H1 (cell line): ENCODE data around the gene MEIOSIN. TPM values are rescaled to one million over a fixed set of nuclear protein-coding genes. Genes with fewer than 3 reads are reported as not detected.

Experiments
- CTCF ChIA-PET: fragments of 300-600 bp; sonication (Branson Sonifier 250); formaldehyde crosslinking; loops from one replicate; lab custom pipeline; 2021; ENCODE audit not compliant: partially characterized antibody; lab: Charles Lee
- POLR2A ChIA-PET: fragments of 300-600 bp; sonication (Branson Sonifier 250); formaldehyde crosslinking; loops from one replicate; lab custom pipeline; 2021; ENCODE audit warnings: inconsistent platforms; ENCODE audit not compliant: partially characterized antibody; lab: Charles Lee
- DNase-seq, 2 experiments: peaks; one replicate each; pipeline versions ENCODE4 v3.0.0 to v3.0.0-alpha.2; 2010 to 2022; ENCODE audit warnings: low spot score in 2 of 2, low read depth in 1 of 2, mixed read lengths in 1 of 2
- FAIRE-seq: peaks from 2 replicates; lab custom pipeline; 2011; peaks lifted over from hg19 to GRCh38; lab: Jason Lieb, UNC
- H2AFZ ChIP-seq: 2 replicates; pipeline ENCODE4 v1.8.1; 2012; ENCODE audit warnings: low read length, inconsistent platforms
- H2AK5ac ChIP-seq: 2 replicates; pipeline ENCODE4 v1.6.1; 2013; ENCODE audit warnings: low read depth, low read length
- H2BK120ac ChIP-seq: replicated peaks from 2 replicates; pipeline ENCODE3; 2013; ENCODE audit warnings: low read depth, low read length, inconsistent platforms
- H2BK12ac ChIP-seq: 2 replicates; pipeline ENCODE4 v1.6.1; 2013; ENCODE audit warnings: low read depth, low read length
- H2BK15ac ChIP-seq: 2 replicates; pipeline ENCODE4 v1.6.1; 2013; ENCODE audit warnings: low read length
- H2BK20ac ChIP-seq: 2 replicates; pipeline ENCODE4 v1.6.1; 2013; ENCODE audit warnings: low read length
- H2BK5ac ChIP-seq: 2 replicates; pipeline ENCODE4 v1.6.1; 2013; ENCODE audit warnings: low read depth, low read length
- H3K14ac ChIP-seq: 2 replicates; pipeline ENCODE4 v1.6.1; 2013; ENCODE audit warnings: inconsistent platforms; ENCODE audit not compliant: insufficient read length
- H3K18ac ChIP-seq: 2 replicates; pipeline ENCODE4 v1.6.1; 2013; ENCODE audit warnings: low read length; ENCODE audit errors: extremely low read depth
- H3K23ac ChIP-seq: 2 replicates; pipeline ENCODE4 v1.6.1; 2013; ENCODE audit warnings: inconsistent platforms; ENCODE audit not compliant: insufficient read length
- H3K23me2 ChIP-seq: 2 replicates; pipeline ENCODE4 v1.6.1; 2013; ENCODE audit warnings: low read depth, low read length
- H3K27ac ChIP-seq: 2 replicates; pipeline ENCODE4 v1.6.1; 2011; ENCODE audit warnings: low read depth, low read length, inconsistent platforms
- H3K27me3 ChIP-seq, 4 experiments: replicated peaks in 1 of 4; 1 replicate in 1 of 4; 2 replicates in 3 of 4; pipeline versions ENCODE4 v1.6.1 to v1.8.1; 2011 to 2013; ENCODE audit warnings: low read length in 3 of 4, mild to moderate bottlenecking in 3 of 4, inconsistent platforms in 2 of 4, mixed read lengths in 2 of 4, moderate library complexity in 1 of 4; ENCODE audit not compliant: control insufficient read depth in 3 of 4, insufficient read depth in 3 of 4; ENCODE audit errors: extremely low read depth in 1 of 4
- H3K36me3 ChIP-seq, 4 experiments: 2 replicates each; pipeline versions ENCODE4 v1.6.1 to v1.8.1; 2011 to 2013; ENCODE audit warnings: mild to moderate bottlenecking in 4 of 4, low read length in 3 of 4, moderate library complexity in 2 of 4, control low read depth in 1 of 4, inconsistent platforms in 1 of 4; ENCODE audit not compliant: insufficient read depth in 4 of 4, control insufficient read depth in 2 of 4
- H3K4ac ChIP-seq: replicated peaks from 2 replicates; pipeline ENCODE3; 2013; ENCODE audit warnings: low read length, low read depth, mixed read lengths, inconsistent platforms; ENCODE audit not compliant: insufficient read length
- H3K4me1 ChIP-seq, 4 experiments: replicated peaks in 1 of 4; 1 replicate in 1 of 4; 2 replicates in 3 of 4; pipeline versions ENCODE4 v1.6.1 to v1.8.1; 2011 to 2013; ENCODE audit warnings: low read length in 3 of 4, inconsistent platforms in 2 of 4, mixed read lengths in 1 of 4; ENCODE audit not compliant: insufficient read depth in 4 of 4, control insufficient read depth in 3 of 4
- H3K4me2 ChIP-seq, 2 experiments: 2 replicates each; pipeline versions ENCODE4 v1.6.1 to v1.8.1; 2011 to 2013; ENCODE audit warnings: low read depth in 2 of 2, low read length in 2 of 2, control low read depth in 1 of 2, inconsistent platforms in 1 of 2, mild to moderate bottlenecking in 1 of 2; ENCODE audit not compliant: insufficient read depth in 1 of 2
- H3K4me3 ChIP-seq, 4 experiments: fragments of 200-600, 300-600 bp in 1 of 4; sonication (generic), shearing (Covaris generic), sonication (Bioruptor Twin) in 1 of 4; 2 replicates each; pipeline versions ENCODE4 v1.5.1 to v1.8.1; 2011 to 2016; ENCODE audit warnings: low read length in 4 of 4, low read depth in 3 of 4, control low read depth in 2 of 4, inconsistent platforms in 2 of 4, mild to moderate bottlenecking in 2 of 4, mixed read lengths in 1 of 4, moderate library complexity in 1 of 4; ENCODE audit not compliant: insufficient read depth in 2 of 4; ENCODE audit errors: extremely low read depth in 1 of 4
- H3K56ac ChIP-seq: replicated peaks from 2 replicates; pipeline ENCODE3; 2013; ENCODE audit warnings: low read depth, mild to moderate bottlenecking, mixed read lengths, low read length, inconsistent platforms; ENCODE audit not compliant: insufficient read length
- H3K79me1 ChIP-seq: 2 replicates; pipeline ENCODE4 v1.6.1; 2013; ENCODE audit warnings: low read depth, low read length, control low read depth
- H3K79me2 ChIP-seq, 2 experiments: 2 replicates each; pipeline versions ENCODE4 v1.6.1 to v1.8.1; 2012 to 2013; ENCODE audit warnings: low read length in 2 of 2, mild to moderate bottlenecking in 2 of 2, inconsistent platforms in 1 of 2; ENCODE audit not compliant: insufficient read depth in 2 of 2, control insufficient read depth in 1 of 2
- H3K9ac ChIP-seq, 4 experiments: replicated peaks in 1 of 4; 1 replicate in 1 of 4; 2 replicates in 3 of 4; pipeline versions ENCODE4 v1.6.1 to v1.8.1; 2011 to 2013; ENCODE audit warnings: low read depth in 3 of 4, low read length in 3 of 4, control low read depth in 2 of 4, mild to moderate bottlenecking in 2 of 4, moderate library complexity in 2 of 4, inconsistent platforms in 1 of 4; ENCODE audit errors: extremely low read depth in 1 of 4
- H3K9me3 ChIP-seq, 2 experiments: 2 replicates each; pipeline versions ENCODE4 v1.6.1 to v1.8.1; 2012 to 2013; ENCODE audit warnings: mild to moderate bottlenecking in 2 of 2, moderate library complexity in 2 of 2, control low read depth in 1 of 2, inconsistent platforms in 1 of 2, low read depth in 1 of 2, low read length in 1 of 2, mixed read lengths in 1 of 2; ENCODE audit not compliant: insufficient read depth in 2 of 2
- H4K20me1 ChIP-seq, 2 experiments: replicated peaks in 1 of 2; 2 replicates each; pipeline versions ENCODE3 to v1.8.1; 2011 to 2013; ENCODE audit warnings: inconsistent platforms in 2 of 2, low read length in 2 of 2, mild to moderate bottlenecking in 1 of 2; ENCODE audit not compliant: insufficient read depth in 2 of 2, control insufficient read depth in 1 of 2
- H4K5ac ChIP-seq: 2 replicates; pipeline ENCODE4 v1.6.1; 2013; ENCODE audit warnings: low read length, low read depth, mixed read lengths, inconsistent platforms; ENCODE audit not compliant: insufficient read length
- H4K8ac ChIP-seq: 2 replicates; pipeline ENCODE4 v1.8.0; 2013; ENCODE audit warnings: mild to moderate bottlenecking, moderate library complexity, low read length, inconsistent platforms; ENCODE audit not compliant: insufficient read depth; ENCODE audit errors: extremely low read depth
- H4K91ac ChIP-seq: replicated peaks from 2 replicates; pipeline ENCODE3; 2013; ENCODE audit warnings: low read length, mixed read lengths, inconsistent platforms; ENCODE audit not compliant: insufficient read length
- CBX8 ChIP-seq: fragments of 300-800, 300-1000 bp; sonication (generic); IDR thresholded peaks from 2 replicates; pipeline ENCODE4 v1.7.1; 2016; ENCODE audit warnings: low read depth, low read length, borderline replicate concordance
- CHD1 ChIP-seq: IDR thresholded peaks from 2 replicates; pipeline ENCODE4 v1.6.1; 2012; ENCODE audit warnings: low read depth, low read length, improper control_type of control experiment
- EZH2 ChIP-seq: fragments of 200-600 bp; sonication (generic); IDR thresholded peaks from 2 replicates; pipeline ENCODE4 v1.7.1; 2012; ENCODE audit warnings: low read depth, mild to moderate bottlenecking, moderate library complexity, low read length, inconsistent platforms; ENCODE audit not compliant: severe bottlenecking
- KDM1A ChIP-seq: fragments of 200-600, 300-600 bp; sonication (generic); IDR thresholded peaks from 2 replicates; pipeline ENCODE4 v1.7.1; 2016; ENCODE audit warnings: mild to moderate bottlenecking, low read length, borderline replicate concordance
- PHF8 ChIP-seq: fragments of 200-600 bp; sonication (generic); conservative IDR thresholded peaks from 2 replicates; pipeline ENCODE4 v1.7.1; 2012; ENCODE audit warnings: low read depth, mild to moderate bottlenecking, inconsistent platforms, low read length, moderate library complexity
- RAD21 ChIP-seq, 2 experiments: IDR thresholded peaks in 1 of 2; conservative IDR thresholded peaks in 1 of 2; 2 replicates each; pipeline ENCODE4 v1.6.1; 2011; ENCODE audit warnings: low read depth in 2 of 2, low read length in 2 of 2, improper control_type of control experiment in 1 of 2, inconsistent platforms in 1 of 2, mild to moderate bottlenecking in 1 of 2, moderate library complexity in 1 of 2
- SIX5 ChIP-seq: IDR thresholded peaks from 2 replicates; pipeline ENCODE4 v1.6.1; 2011; ENCODE audit warnings: mild to moderate bottlenecking, low read depth, low read length
- SP2 ChIP-seq: IDR thresholded peaks from 2 replicates; pipeline ENCODE4 v1.6.1; 2012; ENCODE audit warnings: mild to moderate bottlenecking, low read length, inconsistent platforms
- SP4 ChIP-seq: IDR thresholded peaks from 2 replicates; pipeline ENCODE4 v1.6.1; 2012; ENCODE audit warnings: low read length, inconsistent platforms
- TAF1 ChIP-seq: IDR thresholded peaks from 2 replicates; pipeline ENCODE4 v1.6.1; 2011; ENCODE audit warnings: mild to moderate bottlenecking, low read depth, low read length
- TEAD4 ChIP-seq: IDR thresholded peaks from 2 replicates; pipeline ENCODE4 v1.6.1; 2012; ENCODE audit warnings: low read depth, low read length, inconsistent platforms, mixed read lengths
- WGBS, 2 experiments: shearing (Covaris generic) in 1 of 2; methylation state at CpG; one replicate each; pipeline versions ENCODE4 v1.1.6 to v1.1.7; 2013 to 2015; ENCODE audit warnings: low lambda C conversion rate in 2 of 2, mixed read lengths in 2 of 2, inconsistent platforms in 1 of 2, low coverage in 1 of 2, missing lambda C conversion rate in 1 of 2; ENCODE audit not compliant: insufficient replicate concordance in 2 of 2, insufficient coverage in 1 of 2, insufficient read length in 1 of 2; ENCODE audit errors: extremely low coverage in 1 of 2, missing lambda C conversion rate in 1 of 2; 5-methylcytosine and 5-hydroxymethylcytosine counted together
- polyA plus RNA-seq, 7 experiments: library from polyadenylated mRNA; depleted of rRNA in 3 of 7; stranded (reverse) in 5 of 7; unstranded in 2 of 7; fragments of >200 nt in 5 of 7; fragments of 200-250 nt in 2 of 7; gene quantifications; 1 replicate in 5 of 7; 2 replicates in 1 of 7; 4 replicates in 1 of 7; pipeline versions ENCODE4 v1.2.1 to v1.2.3, GENCODE V29; 2011 to 2013; ENCODE audit warnings: missing spikeins in 2 of 7, mixed read lengths in 2 of 7
- total RNA-seq: library from RNA; stranded (reverse); fragmentation: NEBNext Ultra II Directional; extraction: Animal tissue kit (Norgen Biotek cat#: 25700); gene quantifications from 2 replicates; pipeline ENCODE4 v1.2.1, GENCODE V29; 2021
- TF ChIP-seq, protein P1 (sequence below): IDR thresholded peaks from 2 replicates; pipeline ENCODE4 v1.6.1; 2012; ENCODE audit warnings: inconsistent platforms

The MEIOSIN gene
- total and polyA plus RNA-seq, 2 of the 8 experiments (the other 6 are each of a cell fraction or from before 2014, with no cell fraction given): 0.11 TPM; not detected in 1

DNA sequence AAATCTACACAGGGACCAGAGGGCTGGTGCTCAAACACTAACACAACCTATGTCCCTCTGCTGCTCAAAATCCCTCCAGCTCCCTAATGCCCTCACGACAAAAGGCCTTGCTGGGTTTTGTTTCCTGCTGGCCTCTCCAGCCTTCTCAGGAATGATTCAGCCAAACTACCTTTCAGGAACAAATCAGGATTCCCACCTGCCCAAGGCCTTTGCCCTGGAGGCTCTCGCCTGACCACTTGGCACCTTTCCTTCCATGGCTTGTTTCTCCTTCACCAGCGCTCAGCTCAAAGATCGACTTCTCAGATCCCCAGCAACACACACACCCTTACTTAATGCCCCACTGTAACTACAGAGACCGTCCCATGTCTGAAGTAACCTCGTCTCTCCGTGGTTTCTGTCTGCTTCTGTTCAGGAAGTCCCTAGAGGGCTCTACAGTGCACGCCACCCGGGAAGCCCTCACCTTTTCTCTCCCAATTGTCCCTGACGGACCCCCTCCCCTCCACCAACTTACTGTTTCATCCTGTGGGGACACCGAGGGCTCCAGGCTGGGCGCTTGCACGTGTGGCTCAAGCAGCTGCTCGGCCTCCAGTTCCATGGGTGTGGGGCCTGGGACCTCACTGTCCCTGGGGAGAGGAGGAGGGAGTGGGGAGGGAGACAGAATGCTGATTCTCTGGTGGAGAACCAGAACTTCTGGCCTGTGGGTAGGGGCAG is 39.0 kb downstream of the MEIOSIN start:
- Histone ChIP-seq H2BK20ac (no peak overlapping the region), H3K79me1 (no peaks in the 10 kb centered on the region), H3K14ac (no peak overlapping the region), H3K9ac (no peak overlapping the region), H2BK12ac (no peak overlapping the region), H2BK15ac (peak overlapping the region; percentile 46; the same call in 1 of the 2 replicates), H3K4ac (no peak overlapping the region), H3K23ac (no peak overlapping the region), H4K5ac (no peak overlapping the region), H2BK120ac (no peak overlapping the region), H3K23me2 (peaks cover 26% of the 10 kb centered on the region), H3K4me3 (no peak overlapping the region), H3K9me3 (no peaks in the 10 kb centered on the region), H3K79me2 (no peaks in the 10 kb centered on the region), H3K4me1 (peaks cover 0 to 7% (median 5%) of the 10 kb centered on the region in 4 experiments; a peak in 4 of 7 replicates), H3K36me3 (peaks cover 3 to 8% (median 5%) of the 10 kb centered on the region in 4 experiments; a peak in 5 of 8 replicates), H2BK5ac (no peak overlapping the region), H2AK5ac (no peak overlapping the region), H4K20me1 (no peaks in the 10 kb centered on the region), H3K27ac (no peak overlapping the region), H3K27me3 (no peaks in the 10 kb centered on the region), H2AFZ (no peak overlapping the region), H4K91ac (no peak overlapping the region), H3K56ac (no peak overlapping the region), H3K4me2 (no peak overlapping the region; a peak in 1 of 4 replicates), H4K8ac (no peak overlapping the region), H3K18ac (no peak overlapping the region)
- ChIA-PET CTCF (interaction anchor here (0.6 to 6.7 kb wide), 11 partner anchors 9 to 73 kb away, joined by 3 to 55 read pairs (median 4); partner anchors contain the start of genes DMPK, DMWD, FBXO46 and MEIOSIN), POLR2A (interaction anchor here (0.6 to 16.2 kb wide), 16 partner anchors 8 to 372 kb away, joined by 3 to 284 read pairs (median 6); partner anchors contain the start of genes DMPK, FBXO46, MEIOSIN and RSPH6A)
- 85% methylated on average over 14 of the region's 14 CpGs; no CpG with 5 or more reads in 1 of the 2 experiments for WGBS, 2 experiments
- FAIRE-seq (no peak), DNase-seq (no peak)
- TF ChIP-seq KDM1A: no peak
- TF ChIP-seq PHF8: no peak
- TF ChIP-seq TEAD4: no peak
- TF ChIP-seq, protein P1, sequence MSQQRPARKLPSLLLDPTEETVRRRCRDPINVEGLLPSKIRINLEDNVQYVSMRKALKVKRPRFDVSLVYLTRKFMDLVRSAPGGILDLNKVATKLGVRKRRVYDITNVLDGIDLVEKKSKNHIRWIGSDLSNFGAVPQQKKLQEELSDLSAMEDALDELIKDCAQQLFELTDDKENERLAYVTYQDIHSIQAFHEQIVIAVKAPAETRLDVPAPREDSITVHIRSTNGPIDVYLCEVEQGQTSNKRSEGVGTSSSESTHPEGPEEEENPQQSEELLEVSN: no peak
- no peak for TF ChIP-seq SP2
- no peak for TF ChIP-seq EZH2
- no peak for TF ChIP-seq TAF1
- no peak for TF ChIP-seq CHD1
- no peak for TF ChIP-seq CBX8
- TF ChIP-seq SIX5: no peak
- no peak for TF ChIP-seq SP4
- TF ChIP-seq RAD21 (IDR thresholded peaks at IDR 0.05 in 1 of 2, conservative IDR thresholded peaks at IDR 0.05 in 1 of 2; ENCODE audit: low read depth in 2 of 2, low read length in 2 of 2): no peak
